Activated naive CD4-positive, alpha-beta T cell treated with anti-CD3 and anti-CD28 coated beads, Interleukin-2, amount 50 U/mL, for 16 hours (primary cell): ENCODE data around the gene CTDSP1.

Experiments
- DNase-seq: peaks from one replicate; pipeline ENCODE4 v3.0.0-alpha.2; 2020

The CTDSP1 gene

GRCh38 chr2:218400167-218400929 is 680 bp downstream of the CTDSP1 start:
- DNase-seq, result peak; percentile 42

- no peak for DNase-seq
These were observed 1.5 kb downstream of the CTDSP1 start for GRCh38 chr2:218400930-218401881.

- DNase-seq, result no peak
These were observed 2.2 kb downstream of the CTDSP1 start for GRCh38 chr2:218401890-218402289.

GRCh38 chr2:218402491-218402901 is 2.8 kb downstream of the CTDSP1 start:
- no peak for DNase-seq

- no peak for DNase-seq
These were observed 3.3 kb downstream of the CTDSP1 start for GRCh38 chr2:218402911-218403411.

- no peak for DNase-seq
These were observed 4.1 kb downstream of the CTDSP1 start for GRCh38 chr2:218403810-218404209.

- no peak for DNase-seq
These were observed 4.8 kb downstream of the CTDSP1 start for GRCh38 chr2:218404351-218405085.

- no peak for DNase-seq
These were observed 5.5 kb downstream of the CTDSP1 start for GRCh38 chr2:218405086-218405745.

- DNase-seq, result no peak
These were observed 6.1 kb downstream of the CTDSP1 start for GRCh38 chr2:218405746-218406208.

- DNase-seq, result peak; percentile 83
These were observed 6.7 kb downstream of the CTDSP1 start for GRCh38 chr2:218406209-218406948.

- peak; percentile 66 for DNase-seq
These were observed 7.4 kb downstream of the CTDSP1 start for GRCh38 chr2:218406949-218407618.

GRCh38 chr2:218407717-218408116 is 8.0 kb downstream of the CTDSP1 start:
- DNase-seq, result no peak

GRCh38 chr2:218418321-218418716 is 18.7 kb downstream of the CTDSP1 start:
- no peak for DNase-seq

GRCh38 chr2:218418717-218419458 is 19.2 kb downstream of the CTDSP1 start, which contains the start of gene VIL1:
Gene VIL1 (plus strand): TSS chr2:218419123. CDS start chr2:218423779, 4,656 bp downstream.
- no peak for DNase-seq

GRCh38 chr2:218419630-218420216 is 20.1 kb downstream of the CTDSP1 start:
- no peak for DNase-seq

GRCh38 chr2:218421027-218421426 is 21.4 kb downstream of the CTDSP1 start:
- no peak for DNase-seq

GRCh38 chr2:218422403-218423086 is 22.9 kb downstream of the CTDSP1 start:
- DNase-seq, result no peak

GRCh38 chr2:218423584-218423983 is 23.9 kb downstream of the CTDSP1 start:
- no peak for DNase-seq

GRCh38 chr2:218425531-218425930 is 25.9 kb downstream of the CTDSP1 start:
- no peak for DNase-seq
